Suprapubic skin (tissue), 4 donors: ENCODE results near the gene KIAA1755.

Experiments used
- CTCF ChIP-seq, 2 donors: fragments of 200-600 bp in 1 of 2; fragments of 450-650 bp in 1 of 2; sonication (generic) in 1 of 2; IDR thresholded peaks; one replicate each; pipeline ENCODE4 v1.5.1; 2016 to 2019; ENCODE audit warnings: antibody characterized with exemption in 2 of 2, mild to moderate bottlenecking in 1 of 2, moderate library complexity in 1 of 2
- EP300 ChIP-seq: sonication (generic); formaldehyde crosslinking; IDR thresholded peaks from one replicate; pipeline ENCODE4 v1.6.1; 2017; ENCODE audit warnings: antibody characterized with exemption
- POLR2A ChIP-seq, 2 donors: fragments of 450-650 bp; IDR thresholded peaks; one replicate each; pipeline ENCODE4 v1.6.1; 2017; ENCODE audit warnings: antibody characterized with exemption in 2 of 2, mild to moderate bottlenecking in 2 of 2, moderate library complexity in 2 of 2
- POLR2AphosphoS5 ChIP-seq, 3 donors: sonication (generic); formaldehyde crosslinking; IDR thresholded peaks; one replicate each; pipeline ENCODE4 v1.6.1; 2017; ENCODE audit warnings: antibody characterized with exemption in 3 of 3

- TF ChIP-seq CTCF (IDR thresholded peaks at IDR 0.05) (no peak), POLR2A (IDR thresholded peaks at IDR 0.05) (no peak), POLR2AphosphoS5 (IDR thresholded peaks at IDR 0.05) (no peak), EP300 (no peak)
Observed at GRCh38 chr20:38162878-38163875, 97.4 kb downstream of the KIAA1755 start.
